Hematopoietic multipotent progenitor cell treated with erythropoietin and hydrocortisone succinate and interleukin-3 and kit ligand, for 15 days (in vitro differentiated cells): Measurements from ENCODE around the gene CSF2RB.
"Not testable (repeated sequence)": the region's sequence is repeated elsewhere in the genome, so short reads cannot be mapped to it uniquely, and the experiment has no call there.

Source experiments
- DNase-seq: peaks from one replicate; pipeline ENCODE4 v3.0.0-alpha.2; 2015; ENCODE audit warnings: low spot score

CSF2RB gene

DNA sequence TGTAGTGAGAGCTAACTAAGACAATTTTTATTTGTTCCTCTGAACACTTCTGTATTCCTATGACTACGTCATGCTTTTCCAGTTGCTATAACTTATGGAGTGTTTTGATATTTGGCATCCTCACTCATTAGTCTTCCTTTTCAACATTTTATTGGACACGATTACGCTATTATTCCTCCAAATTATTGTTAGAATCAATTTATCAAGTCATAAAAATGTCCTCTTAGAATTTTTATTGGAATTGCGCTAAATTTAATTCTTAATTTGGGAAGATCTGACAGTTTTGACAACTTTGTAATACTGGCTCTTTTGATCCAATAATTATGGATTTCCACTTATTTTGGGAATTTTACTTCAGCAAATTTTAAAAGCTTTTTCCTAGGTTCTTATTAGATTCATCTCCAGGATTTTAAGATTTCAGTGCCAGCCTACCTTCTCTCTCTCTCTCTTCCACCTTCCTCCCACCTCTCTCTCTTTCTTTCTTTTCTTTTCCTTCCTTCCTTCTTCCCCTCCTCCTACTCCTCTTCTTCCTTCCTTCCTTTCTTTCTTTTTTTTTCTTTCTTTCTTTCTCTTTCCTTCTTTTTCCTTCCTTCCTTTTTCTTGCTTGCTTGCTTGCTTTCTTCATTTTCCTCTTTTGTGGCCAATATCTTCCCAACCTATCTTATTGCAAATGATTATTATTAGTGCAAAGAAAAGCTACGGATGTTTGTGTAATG is 55.0 kb downstream of the CSF2RB start:
- no peak for DNase-seq

DNA sequence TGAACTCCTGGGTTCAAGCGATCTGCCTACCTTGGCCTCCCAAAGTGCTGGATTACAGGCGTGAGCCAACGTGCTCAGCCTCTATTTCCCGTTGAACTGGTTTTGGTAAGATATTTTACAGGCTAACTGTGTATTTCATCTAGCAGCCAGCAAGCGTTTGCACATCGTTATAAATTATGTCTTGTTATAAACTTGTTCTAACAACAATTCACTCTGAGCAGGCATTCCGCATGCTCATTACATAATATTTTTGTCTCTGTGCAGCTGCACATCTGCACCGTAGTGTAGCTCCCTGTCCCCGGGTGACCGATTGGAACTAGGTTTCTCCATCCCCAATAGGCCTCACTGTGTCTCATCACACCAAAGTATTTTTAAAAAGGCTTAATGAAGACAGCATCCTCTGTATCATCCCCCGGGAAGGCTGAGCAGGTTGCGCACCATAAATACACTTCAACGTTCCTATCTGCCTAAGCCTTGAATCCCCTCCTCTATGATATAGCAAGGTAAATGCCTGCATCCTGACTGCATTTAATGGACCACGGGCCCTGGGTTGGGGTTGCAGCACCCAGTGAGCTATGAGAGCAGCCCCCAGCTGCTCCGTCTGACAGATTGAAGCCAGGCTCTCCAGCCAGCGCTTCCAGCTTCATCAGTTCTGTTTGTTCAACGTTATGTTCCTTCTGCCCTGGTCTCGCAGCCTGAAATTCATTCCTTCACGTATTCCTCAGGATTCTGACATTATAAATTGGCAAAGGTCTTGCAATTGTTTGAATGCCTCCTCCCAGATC is 58.1 kb downstream of the CSF2RB start:
- no peak for DNase-seq

GRCh38 chr22:36976606-36977005 is 63.2 kb downstream of the CSF2RB start:
- peak; percentile 27 for DNase-seq

GRCh38 chr22:36977401-36977861 is 64.0 kb downstream of the CSF2RB start:
- DNase-seq = peak; percentile 70

- DNase-seq = peak; percentile 92
These were observed 64.7 kb downstream of the CSF2RB start for GRCh38 chr22:36977947-36978660.

DNA sequence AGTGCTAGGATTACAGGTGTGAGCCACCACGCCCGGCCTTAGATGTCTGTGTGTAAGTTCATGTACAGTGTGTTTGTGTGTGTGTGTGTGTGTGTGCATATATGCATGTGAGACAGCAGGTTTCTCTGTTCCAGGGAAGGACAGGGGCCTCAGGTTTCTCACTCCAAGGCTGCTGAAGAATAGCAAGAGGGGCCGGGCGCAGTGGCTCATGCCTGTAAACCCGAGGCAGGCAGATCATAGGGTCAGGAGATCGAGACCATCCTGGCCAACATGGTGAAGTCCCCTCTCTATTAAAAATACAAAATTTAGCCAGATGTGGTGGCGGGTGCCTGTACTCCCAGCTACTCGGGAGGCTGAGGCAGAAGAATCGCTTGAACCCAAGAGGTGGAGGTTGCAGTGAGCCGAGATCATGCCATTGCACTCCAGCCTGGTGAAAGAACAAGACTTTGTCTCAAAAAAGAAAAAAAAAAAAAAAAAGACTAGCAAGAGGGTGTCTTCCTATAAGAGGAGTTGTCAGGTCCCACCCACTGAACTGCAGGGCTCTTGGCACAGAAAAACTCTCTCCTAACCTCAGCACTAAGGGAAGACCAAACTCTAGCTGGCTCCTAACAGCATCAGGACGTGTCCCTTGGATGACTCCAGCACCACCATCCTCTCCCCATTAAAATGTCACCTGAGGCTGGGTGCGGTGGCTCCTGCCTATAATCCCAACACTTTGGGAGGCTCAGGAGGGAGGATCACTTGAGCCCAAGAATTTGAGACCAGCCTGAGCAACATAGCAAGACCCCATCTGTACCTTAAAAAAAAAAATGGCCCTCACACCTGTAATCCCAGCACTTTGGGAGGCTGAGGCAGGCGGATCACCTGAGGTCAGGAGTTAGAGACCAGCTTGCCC is 65.8 kb downstream of the CSF2RB start:
- no peak for DNase-seq

DNA sequence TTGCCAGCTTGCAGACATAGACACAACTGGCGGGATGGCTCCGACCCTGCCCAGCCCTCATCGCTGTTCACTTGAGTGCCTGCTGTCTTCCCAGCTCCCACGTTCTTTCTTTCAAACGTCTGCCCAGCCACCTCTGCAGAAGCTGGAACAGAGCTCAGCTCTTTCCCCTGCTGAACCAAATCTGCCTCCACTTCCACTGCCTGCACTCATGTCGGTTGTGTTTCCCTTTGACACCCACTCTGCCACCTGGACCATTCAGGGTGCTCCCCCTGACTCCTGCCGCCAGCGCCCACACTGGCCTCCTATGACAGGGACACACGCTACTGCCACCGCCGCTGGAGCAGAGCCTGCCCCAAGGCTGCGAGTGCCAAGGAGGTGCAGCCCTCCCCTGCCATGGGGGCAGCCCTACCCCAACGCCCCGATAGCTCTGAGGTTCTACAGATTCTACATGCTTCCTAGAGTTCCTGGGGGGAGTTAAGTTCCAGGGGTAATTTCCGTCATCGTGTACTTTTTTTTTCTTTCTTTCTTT is 67.9 kb downstream of the CSF2RB start:
- no peak for DNase-seq

- DNase-seq = peak; percentile 89
These were observed 68.7 kb downstream of the CSF2RB start for GRCh38 chr22:36982136-36982535.

DNA sequence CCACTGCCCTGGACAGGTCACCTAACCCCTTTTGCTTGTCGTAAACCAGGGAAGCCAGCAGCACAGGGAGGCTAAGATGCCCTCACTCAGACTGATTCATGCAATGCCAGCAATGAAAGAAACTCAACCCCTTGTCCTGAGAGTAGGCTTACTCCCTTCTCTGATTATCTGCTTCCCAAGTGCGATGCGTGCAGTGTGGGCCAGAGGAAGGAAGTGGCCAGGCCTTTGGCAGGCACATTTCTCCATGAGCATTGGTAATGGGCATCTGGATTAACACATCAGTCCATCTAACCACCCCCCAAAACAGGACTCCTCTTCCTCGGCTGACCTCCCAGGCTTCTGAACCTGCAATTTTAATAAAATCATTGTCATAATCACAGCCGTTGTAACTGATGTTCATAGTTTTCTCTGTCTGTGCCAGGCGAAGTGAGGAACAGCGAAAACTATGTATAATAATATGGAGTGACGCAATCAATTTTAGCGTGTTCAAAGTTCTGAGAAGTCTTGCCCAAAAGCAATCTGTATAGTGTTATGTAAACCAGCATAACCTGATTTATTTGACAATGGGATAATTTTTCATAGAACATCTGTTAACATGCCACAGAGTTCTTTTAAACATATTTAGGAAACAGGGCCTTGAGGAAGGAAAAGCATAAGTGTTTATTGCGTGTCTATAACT is 71.9 kb downstream of the CSF2RB start:
- DNase-seq = no peak

- peak; percentile 61 for DNase-seq
These were observed 72.9 kb downstream of the CSF2RB start for GRCh38 chr22:36986242-36986821.

GRCh38 chr22:36988075-36988832 is 74.8 kb downstream of the CSF2RB start:
- no peak for DNase-seq

- DNase-seq = not testable (repeated sequence)
These were observed 75.6 kb downstream of the CSF2RB start for GRCh38 chr22:36989012-36989411.
